NCI-H2107 treated with DMSO at 0.1 percent for 48 hours (cell line): ENCODE results near the gene TUBB3.
"Not testable (repeated sequence)": the region's sequence is repeated elsewhere in the genome, so short reads cannot be mapped to it uniquely, and the experiment has no call there.

Experiments used
- DNase-seq: peaks from one replicate; lab custom pipeline; 2025; ENCODE audit not compliant: unreplicated experiment; lab: John Stamatoyannopoulos, UW

Gene TUBB3

GRCh38 chr16:89964201-89964600, 41.1 kb downstream of the TUBB3 start:
- DNase-seq: no peak

- DNase-seq: no peak
These were observed 42.5 kb downstream of the TUBB3 start for GRCh38 chr16:89965447-89966225.

GRCh38 chr16:89966756-89967155, 43.6 kb downstream of the TUBB3 start:
- no peak for DNase-seq

GRCh38 chr16:89967436-89967835, 44.3 kb downstream of the TUBB3 start:
- DNase-seq: not testable (repeated sequence)

- not testable (repeated sequence) for DNase-seq
These were observed 44.9 kb downstream of the TUBB3 start for GRCh38 chr16:89968074-89968473.

GRCh38 chr16:89969741-89970410, 46.7 kb downstream of the TUBB3 start:
- DNase-seq: no peak

GRCh38 chr16:89971495-89972243, 48.5 kb downstream of the TUBB3 start:
- no peak for DNase-seq

GRCh38 chr16:89972244-89973234, 49.4 kb downstream of the TUBB3 start:
- peak; percentile 81 for DNase-seq

- no peak for DNase-seq
These were observed 50.1 kb downstream of the TUBB3 start for GRCh38 chr16:89973235-89973634.

GRCh38 chr16:89973654-89974335, 50.7 kb downstream of the TUBB3 start:
- DNase-seq: no peak

GRCh38 chr16:89974870-89975269, 51.7 kb downstream of the TUBB3 start:
- no peak for DNase-seq

- DNase-seq: no peak
These were observed 58.3 kb downstream of the TUBB3 start for GRCh38 chr16:89981414-89981813.

- no peak for DNase-seq
These were observed 59.2 kb downstream of the TUBB3 start for GRCh38 chr16:89982318-89982717.

GRCh38 chr16:89983536-89983935, 60.4 kb downstream of the TUBB3 start:
- no peak for DNase-seq

- DNase-seq: no peak
These were observed 61.1 kb downstream of the TUBB3 start for GRCh38 chr16:89984216-89984615.

GRCh38 chr16:89985219-89985618, 62.1 kb downstream of the TUBB3 start:
- no peak for DNase-seq
